Measurements from ENCODE around the gene RSRC2. TPM values are rescaled to one million over a fixed set of nuclear protein-coding genes. Genes with fewer than 3 reads are reported as not detected.
"Not testable (repeated sequence)": the region's sequence is repeated elsewhere in the genome, so short reads cannot be mapped to it uniquely, and the experiment has no call there.

The RSRC2 gene
- total and polyA plus RNA-seq, 10 of the 15 experiments (the other 5 are each of a cell fraction or from before 2014, with no cell fraction given) = 49.8 to 112 (median 60.6) TPM

DNA sequence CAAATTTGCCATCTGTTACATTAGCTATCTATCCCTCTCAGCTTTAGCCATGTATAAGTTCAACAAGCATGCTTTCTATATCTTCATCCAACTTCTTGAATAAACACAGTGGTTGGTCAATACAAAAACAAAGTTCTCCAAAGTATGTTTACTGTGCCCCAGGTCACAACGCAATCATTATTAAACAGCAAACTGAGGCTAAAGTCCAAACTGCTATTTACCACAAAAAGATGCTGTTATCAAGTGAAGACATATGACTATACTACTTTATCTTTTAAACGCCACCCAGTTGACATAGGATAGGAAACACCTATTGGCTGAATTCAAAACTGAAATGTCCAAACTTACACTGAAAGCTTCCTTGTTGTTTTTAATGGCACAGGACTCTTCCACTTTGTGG, 37.7 kb downstream of the RSRC2 start:
- ATAC-seq (no peak), DNase-seq (ENCODE audit: low read depth, low spot score) (no peak), FAIRE-seq (no peak)
- H2AFZ ChIP-seq (ENCODE audit: control insufficient read depth, low read depth, low read length) = no peak overlapping the region
- no peak overlapping the region for H3K27ac ChIP-seq (ENCODE audit: control insufficient read depth, insufficient read depth)
- BruUV-seq (replicated peaks) = TSS peak; percentile 30
- in situ Hi-C loops (cut with MboI) = no loop called here
- peaks cover 9 to 26% of the 10 kb centered on the region in 2 experiments for H3K36me3 ChIP-seq (ENCODE audit: control insufficient read depth in 2 of 2, insufficient read depth in 2 of 2, low read length in 1 of 2)
- H4K20me1 ChIP-seq (ENCODE audit: control insufficient read depth, insufficient read depth) = no peaks in the 10 kb centered on the region
- no peaks in the 10 kb centered on the region for H3K27me3 ChIP-seq (replicated peaks in 1 of 2; ENCODE audit: control insufficient read depth in 2 of 2, insufficient read depth in 2 of 2, low read length in 1 of 2)
- POLR2A ChIA-PET = interaction anchor here (0.8 to 1.7 kb wide), 3 partner anchors 9 to 84 kb away, joined by 3 to 14 read pairs (median 3); partner anchors contain the start of gene ZCCHC8
- CTCF ChIA-PET = interaction anchor here (0.6 to 2.4 kb wide), 8 partner anchors 9 to 153 kb away, joined by 3 to 6 read pairs (median 4); partner anchors contain the start of gene ZCCHC8
- H3K4me3 ChIP-seq = no peak overlapping the region
- RAD21 ChIA-PET (ENCODE audit: unreplicated experiment) = interaction anchor here (1.1 kb wide), 1 partner anchor 90 kb away, joined by 5 read pairs; no protein-coding TSS in a partner anchor
- 92% methylated on average over 2 of the region's 2 CpGs for WGBS (ENCODE audit: insufficient coverage, insufficient replicate concordance, low lambda C conversion rate, missing lambda C conversion rate)
- H3K9me3 ChIP-seq (replicated peaks; ENCODE audit: control insufficient read depth, insufficient read depth, low read length) = no peaks in the 10 kb centered on the region
- no peaks in the 10 kb centered on the region for H3K4me1 ChIP-seq (ENCODE audit: control insufficient read depth, insufficient read depth, low read length)
- no peak overlapping the region for H3K4me2 ChIP-seq (ENCODE audit: control insufficient read depth, insufficient read depth)
- no peaks in the 10 kb centered on the region; the same call in 1 of the 2 replicates for H3K79me2 ChIP-seq (ENCODE audit: control insufficient read depth, insufficient read depth, low read length)
- SMC1A ChIA-PET (ENCODE audit: uncharacterized antibody, unreplicated experiment) = interaction anchor here (1.7 to 3.4 kb wide), 2 partner anchors 10 to 89 kb away, joined by 6 to 16 read pairs; no protein-coding TSS in a partner anchor
- no peak overlapping the region for H3K9ac ChIP-seq (ENCODE audit: control insufficient read depth, insufficient read depth, low read length)
- intact Hi-C loops (cut with micrococcal nuclease; ENCODE audit: unreplicated experiment) = no loop called here
- no peak for TF ChIP-seq EP300 (IDR thresholded peaks at IDR 0.05; ENCODE audit: borderline replicate concordance in 1 of 2, control insufficient read depth in 1 of 2, low read depth in 2 of 2, low read length in 2 of 2)
- TF ChIP-seq RFX5 (IDR thresholded peaks at IDR 0.05; ENCODE audit: low read depth, low read length) = no peak

- FAIRE-seq; ATAC-seq; H3K27ac ChIP-seq (ENCODE audit: control insufficient read depth, insufficient read depth); H3K4me3 ChIP-seq; CTCF ChIA-PET; H3K9ac ChIP-seq (ENCODE audit: control insufficient read depth, insufficient read depth, low read length); DNase-seq (ENCODE audit: low read depth, low spot score); H3K9me3 ChIP-seq (replicated peaks; ENCODE audit: control insufficient read depth, insufficient read depth, low read length); POLR2A ChIA-PET; intact Hi-C loops (cut with micrococcal nuclease; ENCODE audit: unreplicated experiment); H3K4me1 ChIP-seq (ENCODE audit: control insufficient read depth, insufficient read depth, low read length); H4K20me1 ChIP-seq (ENCODE audit: control insufficient read depth, insufficient read depth); H3K27me3 ChIP-seq (replicated peaks in 1 of 2; ENCODE audit: control insufficient read depth in 2 of 2, insufficient read depth in 2 of 2, low read length in 1 of 2); BruUV-seq (replicated peaks); SMC1A ChIA-PET (ENCODE audit: uncharacterized antibody, unreplicated experiment); in situ Hi-C loops (cut with MboI); H3K4me2 ChIP-seq (ENCODE audit: control insufficient read depth, insufficient read depth); H3K79me2 ChIP-seq (ENCODE audit: control insufficient read depth, insufficient read depth, low read length); H2AFZ ChIP-seq (ENCODE audit: control insufficient read depth, low read depth, low read length); RAD21 ChIA-PET (ENCODE audit: unreplicated experiment): not testable (repeated sequence)
- H3K36me3 ChIP-seq (ENCODE audit: control insufficient read depth in 2 of 2, insufficient read depth in 2 of 2, low read length in 1 of 2) = peaks cover 9 to 29% of the 10 kb centered on the region in 2 experiments
- 100% methylated on average over 3 of the region's 3 CpGs for WGBS (ENCODE audit: insufficient coverage, insufficient replicate concordance, low lambda C conversion rate, missing lambda C conversion rate)
These were observed 38.9 kb downstream of the RSRC2 start for GRCh38 chr12:122487807-122488206.
